ENCODE data around the gene FAM135A. TPM values are rescaled to one million over a fixed set of nuclear protein-coding genes. Genes with fewer than 3 reads are reported as not detected.

FAM135A gene
- total and polyA plus RNA-seq, 9 of the 15 experiments (the other 6 are each of a cell fraction or from before 2014, with no cell fraction given): 7.4 to 32.9 (median 19.2) TPM

- TF ChIP-seq, protein P1, sequence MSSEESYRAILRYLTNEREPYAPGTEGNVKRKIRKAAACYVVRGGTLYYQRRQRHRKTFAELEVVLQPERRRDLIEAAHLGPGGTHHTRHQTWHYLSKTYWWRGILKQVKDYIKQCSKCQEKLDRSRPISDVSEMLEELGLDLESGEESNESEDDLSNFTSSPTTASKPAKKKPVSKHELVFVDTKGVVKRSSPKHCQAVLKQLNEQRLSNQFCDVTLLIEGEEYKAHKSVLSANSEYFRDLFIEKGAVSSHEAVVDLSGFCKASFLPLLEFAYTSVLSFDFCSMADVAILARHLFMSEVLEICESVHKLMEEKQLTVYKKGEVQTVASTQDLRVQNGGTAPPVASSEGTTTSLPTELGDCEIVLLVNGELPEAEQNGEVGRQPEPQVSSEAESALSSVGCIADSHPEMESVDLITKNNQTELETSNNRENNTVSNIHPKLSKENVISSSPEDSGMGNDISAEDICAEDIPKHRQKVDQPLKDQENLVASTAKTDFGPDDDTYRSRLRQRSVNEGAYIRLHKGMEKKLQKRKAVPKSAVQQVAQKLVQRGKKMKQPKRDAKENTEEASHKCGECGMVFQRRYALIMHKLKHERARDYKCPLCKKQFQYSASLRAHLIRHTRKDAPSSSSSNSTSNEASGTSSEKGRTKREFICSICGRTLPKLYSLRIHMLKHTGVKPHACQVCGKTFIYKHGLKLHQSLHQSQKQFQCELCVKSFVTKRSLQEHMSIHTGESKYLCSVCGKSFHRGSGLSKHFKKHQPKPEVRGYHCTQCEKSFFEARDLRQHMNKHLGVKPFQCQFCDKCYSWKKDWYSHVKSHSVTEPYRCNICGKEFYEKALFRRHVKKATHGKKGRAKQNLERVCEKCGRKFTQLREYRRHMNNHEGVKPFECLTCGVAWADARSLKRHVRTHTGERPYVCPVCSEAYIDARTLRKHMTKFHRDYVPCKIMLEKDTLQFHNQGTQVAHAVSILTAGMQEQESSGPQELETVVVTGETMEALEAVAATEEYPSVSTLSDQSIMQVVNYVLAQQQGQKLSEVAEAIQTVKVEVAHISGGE (CRISPR knock-in tag; IDR thresholded peaks at IDR 0.05): peak in 1 of 3 experiments; percentile 48; a peak in 1 of 6 replicates
- TF ChIP-seq MAFK (IDR thresholded peaks at IDR 0.05; ENCODE audit: low read length) (peak; percentile 86), PHB2 (IDR thresholded peaks at IDR 0.05; ENCODE audit: low read depth) (0 out of 2 replicates have a peak, but pooled peaks have one; percentile 16), CBX3 (IDR thresholded peaks at IDR 0.05; ENCODE audit: borderline replicate concordance in 1 of 2, low read length in 2 of 2) (no peak; a peak in 1 of 3 replicates), SMARCA4 (IDR thresholded peaks at IDR 0.05) (0 out of 2 replicates have a peak, but pooled peaks have one; percentile 39), HDAC1 (IDR thresholded peaks at IDR 0.05) (peak; percentile 82 to 86), GABPA (tag; conservative IDR thresholded peaks at IDR 0.05; ENCODE audit: low read depth) (peak; percentile 88), ZSCAN32 (CRISPR knock-in tag; IDR thresholded peaks at IDR 0.05) (peak; percentile 56; the same call in 1 of the 2 replicates), FOXA3 (CRISPR knock-in tag; conservative IDR thresholded peaks at IDR 0.05 in 1 of 2, IDR thresholded peaks at IDR 0.05 in 1 of 2) (peak; percentile 33 to 59; a peak in 3 of 4 replicates), ZNF76 (CRISPR knock-in tag; IDR thresholded peaks at IDR 0.05; ENCODE audit: borderline replicate concordance) (no peak), ETV6 (IDR thresholded peaks at IDR 0.05; ENCODE audit: borderline replicate concordance in 1 of 2, low read depth in 2 of 2, low read length in 1 of 2) (peak in 1 of 2 experiments; percentile 22; a peak in 1 of 4 replicates), ETV6 (CRISPR knock-in tag; IDR thresholded peaks at IDR 0.05; ENCODE audit: borderline replicate concordance) (no peak), ZNF165 (CRISPR knock-in tag; IDR thresholded peaks at IDR 0.05; ENCODE audit: borderline replicate concordance) (no peak), XRCC5 (IDR thresholded peaks at IDR 0.05; ENCODE audit: low read depth, low read length) (no peak; the same call in 1 of the 2 replicates), C11orf30 (IDR thresholded peaks at IDR 0.05; ENCODE audit: low read depth) (peak; percentile 95), HMBOX1 (IDR thresholded peaks at IDR 0.05) (peak; percentile 61; the same call in 1 of the 2 replicates), FOXK1 (CRISPR knock-in tag; IDR thresholded peaks at IDR 0.05; ENCODE audit: borderline replicate concordance) (peak; percentile 68; the same call in 1 of the 2 replicates), MAZ (CRISPR knock-in tag; conservative IDR thresholded peaks at IDR 0.05 in 1 of 2, IDR thresholded peaks at IDR 0.05 in 1 of 2) (peak; percentile 95 to 100), SOX6 (IDR thresholded peaks at IDR 0.05) (peak; percentile 80), STAG1 (CRISPR knock-in tag; IDR thresholded peaks at IDR 0.05; ENCODE audit: borderline replicate concordance) (no peak), BRCA1 (IDR thresholded peaks at IDR 0.05) (no peak), BRCA1 (CRISPR knock-in tag; IDR thresholded peaks at IDR 0.05) (no peak), CC2D1A (IDR thresholded peaks at IDR 0.05) (peak; percentile 66)
Observed at GRCh38 chr6:70394518-70395300, 18.6 kb upstream of the FAM135A start (continued).
